SH-SY5Y (cell line): ENCODE data around the gene APBB3.

Source experiments
- GATA2 ChIP-seq: IDR thresholded peaks from 2 replicates; pipeline ENCODE4 v1.6.1; 2011; ENCODE audit warnings: mild to moderate bottlenecking, low read depth, low read length
- GATA3 ChIP-seq: IDR thresholded peaks from 2 replicates; pipeline ENCODE4 v1.6.1; 2011; ENCODE audit warnings: low read depth, mild to moderate bottlenecking, low read length, moderate library complexity

DNA sequence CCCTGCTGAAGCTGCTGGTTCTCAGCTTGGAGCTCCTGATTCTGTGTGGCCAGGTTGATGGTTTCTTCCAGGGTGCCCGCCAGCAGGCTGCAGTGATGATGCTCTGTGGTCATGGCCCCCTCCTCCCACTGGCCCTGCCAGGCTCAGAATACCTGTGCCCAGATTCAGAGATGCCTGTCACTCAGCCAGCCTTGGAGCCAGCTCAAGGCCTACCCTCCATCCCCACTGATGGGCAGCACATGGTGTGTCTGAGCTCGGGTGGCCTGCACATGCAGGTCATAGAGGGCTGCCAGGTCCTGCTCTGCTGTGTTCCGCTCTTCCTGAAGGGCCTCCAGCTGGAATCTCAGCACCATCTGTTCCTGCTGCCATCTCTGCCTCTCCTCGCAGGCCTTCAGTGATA lies 5.7 kb upstream of the APBB3 start:
- TF ChIP-seq GATA2 (no peak), GATA3 (no peak)
